NCI-H526 treated with DMSO at 0.1 percent for 48 hours (cell line): ENCODE results near the gene SDF2L1.

Experiments
- DNase-seq: peaks from one replicate; lab custom pipeline; 2025; lab: John Stamatoyannopoulos, UW

The SDF2L1 gene

GRCh38 chr22:21622011-21622918 is 19.8 kb upstream of the SDF2L1 start:
- DNase-seq: no peak

GRCh38 chr22:21622919-21623647 is 19.0 kb upstream of the SDF2L1 start:
- no peak for DNase-seq

- DNase-seq: no peak
Observed at GRCh38 chr22:21623648-21623970, 18.5 kb upstream of the SDF2L1 start.

- DNase-seq: no peak
Observed at GRCh38 chr22:21624120-21624879, 17.8 kb upstream of the SDF2L1 start.

- no peak for DNase-seq
Observed at GRCh38 chr22:21624880-21625791, 17.0 kb upstream of the SDF2L1 start.

GRCh38 chr22:21626073-21626734 is 15.9 kb upstream of the SDF2L1 start:
- no peak for DNase-seq

GRCh38 chr22:21626735-21627469 is 15.2 kb upstream of the SDF2L1 start:
- DNase-seq: no peak

GRCh38 chr22:21628386-21629254 is 13.5 kb upstream of the SDF2L1 start:
- no peak for DNase-seq

- peak; percentile 74 for DNase-seq
Observed at GRCh38 chr22:21629255-21630149, 12.6 kb upstream of the SDF2L1 start, which contains the start of gene YDJC. YDJC (minus strand) TSS chr22:21630022; CDS start chr22:21630014, 8 bp downstream.

- no peak for DNase-seq
Observed at GRCh38 chr22:21631025-21631424, 11.1 kb upstream of the SDF2L1 start.

- peak; percentile 22 for DNase-seq
Observed at GRCh38 chr22:21632237-21632895, 9.7 kb upstream of the SDF2L1 start, which contains the start of gene CCDC116. CCDC116 (plus strand) TSS chr22:21632760; CDS start chr22:21633182, 422 bp downstream.

- DNase-seq: no peak
Observed at GRCh38 chr22:21632931-21633330, 9.2 kb upstream of the SDF2L1 start.

GRCh38 chr22:21633481-21633880 is 8.6 kb upstream of the SDF2L1 start:
- DNase-seq: no peak

GRCh38 chr22:21634081-21634480 is 8.0 kb upstream of the SDF2L1 start:
- DNase-seq: no peak

GRCh38 chr22:21634844-21635243 is 7.3 kb upstream of the SDF2L1 start:
- DNase-seq: no peak

- DNase-seq: no peak
Observed at GRCh38 chr22:21635771-21636510, 6.2 kb upstream of the SDF2L1 start.
